Measurements from ENCODE around the gene GRM7.

The GRM7 gene

GRCh38 chr3:7547826-7548225, 686.9 kb downstream of the GRM7 start:
- no peak for DNase-seq (ENCODE audit: low read depth)
- no peak for TF ChIP-seq CTCF (IDR thresholded peaks at IDR 0.05; ENCODE audit: low read depth, low read length, missing control alignments)
- in situ Hi-C loops (cut with HindIII; ENCODE audit: low sequenced_read_pairs): no loop called here
- no peak overlapping the region for H3K4me3 ChIP-seq (ENCODE audit: low read depth, low read length)

GRCh38 chr3:7562892-7563291, 702.0 kb downstream of the GRM7 start:
- no peak for DNase-seq (ENCODE audit: low read depth)
- no peak for TF ChIP-seq CTCF (IDR thresholded peaks at IDR 0.05; ENCODE audit: low read depth, low read length, missing control alignments)
- in situ Hi-C loops (cut with HindIII; ENCODE audit: low sequenced_read_pairs): no loop called here
- no peak overlapping the region for H3K4me3 ChIP-seq (ENCODE audit: low read depth, low read length)

GRCh38 chr3:7565574-7565973, 704.7 kb downstream of the GRM7 start:
- no peak for TF ChIP-seq CTCF (IDR thresholded peaks at IDR 0.05; ENCODE audit: low read depth, low read length, missing control alignments)
- in situ Hi-C loops (cut with HindIII; ENCODE audit: low sequenced_read_pairs): no loop called here
- H3K4me3 ChIP-seq (ENCODE audit: low read depth, low read length): no peak overlapping the region
- DNase-seq (ENCODE audit: low read depth): no peak

- TF ChIP-seq CTCF (IDR thresholded peaks at IDR 0.05; ENCODE audit: low read depth, low read length, missing control alignments): no peak
- H3K4me3 ChIP-seq (ENCODE audit: low read depth, low read length): no peak overlapping the region
- in situ Hi-C loops (cut with HindIII; ENCODE audit: low sequenced_read_pairs): no loop called here
- DNase-seq (ENCODE audit: low read depth): no peak
Observed at GRCh38 chr3:7567160-7567559, 706.2 kb downstream of the GRM7 start.

GRCh38 chr3:7568526-7569184, 707.7 kb downstream of the GRM7 start:
- no peak for DNase-seq (ENCODE audit: low read depth)
- H3K4me3 ChIP-seq (ENCODE audit: low read depth, low read length): no peak overlapping the region
- no peak for TF ChIP-seq CTCF (IDR thresholded peaks at IDR 0.05; ENCODE audit: low read depth, low read length, missing control alignments)
- in situ Hi-C loops (cut with HindIII; ENCODE audit: low sequenced_read_pairs): no loop called here

- DNase-seq (ENCODE audit: low read depth): no peak
- in situ Hi-C loops (cut with HindIII; ENCODE audit: low sequenced_read_pairs): no loop called here
- H3K4me3 ChIP-seq (ENCODE audit: low read depth, low read length): no peak overlapping the region
- no peak for TF ChIP-seq CTCF (IDR thresholded peaks at IDR 0.05; ENCODE audit: low read depth, low read length, missing control alignments)
Observed at GRCh38 chr3:7573330-7573729, 712.4 kb downstream of the GRM7 start.
